IPS-20b (cell line): ENCODE results near the gene THOC5.
"Not testable (repeated sequence)": the region's sequence is repeated elsewhere in the genome, so short reads cannot be mapped to it uniquely, and the experiment has no call there.

Experiments used
- H3K27ac ChIP-seq: one replicate; pipeline ENCODE4 v1.5.1; 2013; ENCODE audit warnings: low read length
- H3K27me3 ChIP-seq: 2 replicates; pipeline ENCODE4 v1.6.1; 2013; ENCODE audit warnings: mild to moderate bottlenecking, low read length, inconsistent platforms; ENCODE audit not compliant: insufficient read depth
- H3K36me3 ChIP-seq: 2 replicates; pipeline ENCODE4 v1.6.1; 2013; ENCODE audit warnings: low read depth, mild to moderate bottlenecking, inconsistent platforms, low read length, moderate library complexity; ENCODE audit not compliant: insufficient read depth
- H3K4me1 ChIP-seq: 2 replicates; pipeline ENCODE4 v1.6.1; 2013; ENCODE audit warnings: mild to moderate bottlenecking, control low read depth, inconsistent platforms, low read length, moderate library complexity; ENCODE audit not compliant: insufficient read depth
- H3K4me3 ChIP-seq: 2 replicates; pipeline ENCODE4 v1.5.1; 2013; ENCODE audit warnings: mild to moderate bottlenecking, low read length, inconsistent platforms
- H3K9ac ChIP-seq: 2 replicates; pipeline ENCODE4 v1.6.1; 2013; ENCODE audit warnings: low read depth, mild to moderate bottlenecking, inconsistent platforms, low read length, moderate library complexity
- H3K9me3 ChIP-seq: 2 replicates; pipeline ENCODE4 v1.6.1; 2013; ENCODE audit warnings: mild to moderate bottlenecking, low read depth, low read length, inconsistent platforms; ENCODE audit not compliant: insufficient read depth

THOC5 gene

DNA sequence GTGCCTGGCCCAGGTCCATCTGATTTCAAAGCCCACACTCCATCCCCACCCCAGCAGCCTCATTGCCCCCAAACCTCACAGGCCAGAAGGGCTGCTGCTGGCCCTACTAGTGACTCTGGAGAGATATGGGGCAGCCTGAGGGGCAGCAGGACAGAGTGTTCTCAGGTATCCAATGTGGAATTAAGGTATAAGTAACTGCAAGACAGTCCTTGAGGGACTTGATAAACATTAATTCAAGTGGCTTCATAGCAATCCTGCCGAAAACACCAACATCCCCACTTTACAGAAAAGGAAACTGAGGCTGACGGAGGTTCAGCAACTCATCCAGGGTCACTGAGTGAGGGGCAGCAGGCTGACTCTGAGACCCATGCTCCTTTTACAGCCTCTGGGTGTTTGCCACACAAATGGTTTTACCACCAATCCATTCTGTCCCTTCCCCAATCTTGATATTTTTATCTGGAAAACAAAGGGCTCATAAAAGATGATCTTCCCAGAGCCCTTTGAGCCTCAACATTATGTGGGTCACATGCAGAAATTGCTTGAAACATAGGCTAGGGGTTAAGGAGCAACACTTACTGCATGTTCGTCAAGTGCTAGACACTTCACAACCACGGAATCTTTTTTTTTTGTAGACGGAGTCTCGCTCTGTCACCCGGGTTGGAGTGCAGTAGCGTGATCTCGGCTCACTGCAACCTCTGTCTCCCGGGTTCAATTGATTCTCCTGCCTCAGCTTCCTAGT lies 25.1 kb upstream of the THOC5 start:
- H3K27ac ChIP-seq: no peak overlapping the region
- H3K4me3 ChIP-seq: no peak overlapping the region
- no peaks in the 10 kb centered on the region for H3K27me3 ChIP-seq
- no peaks in the 10 kb centered on the region for H3K9me3 ChIP-seq
- H3K36me3 ChIP-seq: peaks cover 13% of the 10 kb centered on the region
- peaks cover 7% of the 10 kb centered on the region for H3K4me1 ChIP-seq
- H3K9ac ChIP-seq: no peak overlapping the region

DNA sequence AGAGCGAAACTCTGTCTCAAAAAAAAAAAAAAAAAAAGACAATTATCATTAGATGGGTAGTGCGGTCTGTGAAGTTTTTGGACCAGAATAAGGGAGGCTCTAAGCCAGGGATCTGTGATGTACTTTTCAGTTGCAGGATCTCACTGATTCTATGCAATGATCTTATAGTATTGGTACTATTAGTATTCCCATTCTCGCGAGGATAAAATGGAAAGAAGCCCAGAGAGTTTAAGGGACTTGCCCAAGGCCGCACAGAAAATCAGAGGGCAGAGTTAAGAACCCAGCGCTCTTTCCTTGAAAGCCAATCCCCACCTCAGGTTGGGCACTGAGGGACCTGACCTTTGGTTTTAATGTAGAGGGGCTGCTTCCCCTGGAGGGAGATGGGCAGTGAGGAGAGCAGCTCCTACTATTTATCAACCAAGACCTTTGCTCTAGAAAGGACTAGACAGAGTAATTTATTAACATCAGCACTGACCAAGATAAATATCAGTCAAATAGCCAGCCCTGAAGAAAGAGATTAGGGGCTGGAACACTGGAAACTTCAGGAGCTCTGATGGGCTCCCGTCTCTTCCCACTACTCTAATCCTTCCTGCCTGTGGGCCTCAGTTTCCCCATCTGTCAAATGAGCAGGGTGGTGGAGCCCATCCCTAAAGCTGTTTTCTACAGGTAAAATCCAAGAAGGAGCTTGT lies 21.3 kb upstream of the THOC5 start:
- Histone ChIP-seq H3K9me3 (no peaks in the 10 kb centered on the region), H3K27ac (no peak overlapping the region), H3K4me1 (peaks cover 4% of the 10 kb centered on the region), H3K27me3 (no peaks in the 10 kb centered on the region), H3K4me3 (no peak overlapping the region), H3K9ac (no peak overlapping the region), H3K36me3 (peaks cover 26% of the 10 kb centered on the region)

DNA sequence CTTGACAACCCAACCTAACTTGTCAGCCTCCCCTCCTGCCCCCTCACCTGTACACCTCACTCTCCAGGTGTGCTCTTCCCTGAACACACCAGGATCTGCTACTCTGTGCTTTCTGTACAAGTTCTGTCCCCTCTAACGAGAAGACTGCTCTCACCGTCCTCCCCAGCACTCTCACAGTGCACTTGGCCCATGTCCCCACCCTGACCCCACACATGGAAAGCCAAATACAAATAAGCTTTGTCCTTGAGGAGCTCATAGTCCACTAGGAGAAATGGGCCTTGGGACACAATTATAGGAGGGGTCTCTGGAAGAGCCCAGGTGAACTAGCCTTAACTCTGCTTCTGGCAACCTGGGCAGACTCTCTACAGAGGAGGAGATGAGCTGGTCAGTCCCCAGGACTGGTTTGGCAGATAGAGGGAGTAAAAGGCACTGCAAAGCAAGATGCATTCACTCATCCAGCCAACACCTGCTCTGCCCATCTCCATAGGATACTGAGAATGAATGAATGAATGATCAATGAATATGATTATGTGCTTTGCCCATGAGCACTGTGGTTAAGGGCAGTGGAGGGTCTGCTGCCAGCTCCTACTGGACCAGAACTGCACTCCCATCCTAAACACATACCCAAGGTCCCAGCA lies 17.5 kb upstream of the THOC5 start:
- H3K4me3 ChIP-seq: no peak overlapping the region
- no peak overlapping the region for H3K9ac ChIP-seq
- no peaks in the 10 kb centered on the region for H3K27me3 ChIP-seq
- H3K36me3 ChIP-seq: peaks cover 38% of the 10 kb centered on the region
- no peaks in the 10 kb centered on the region for H3K9me3 ChIP-seq
- H3K27ac ChIP-seq: no peak overlapping the region
- no peaks in the 10 kb centered on the region for H3K4me1 ChIP-seq

DNA sequence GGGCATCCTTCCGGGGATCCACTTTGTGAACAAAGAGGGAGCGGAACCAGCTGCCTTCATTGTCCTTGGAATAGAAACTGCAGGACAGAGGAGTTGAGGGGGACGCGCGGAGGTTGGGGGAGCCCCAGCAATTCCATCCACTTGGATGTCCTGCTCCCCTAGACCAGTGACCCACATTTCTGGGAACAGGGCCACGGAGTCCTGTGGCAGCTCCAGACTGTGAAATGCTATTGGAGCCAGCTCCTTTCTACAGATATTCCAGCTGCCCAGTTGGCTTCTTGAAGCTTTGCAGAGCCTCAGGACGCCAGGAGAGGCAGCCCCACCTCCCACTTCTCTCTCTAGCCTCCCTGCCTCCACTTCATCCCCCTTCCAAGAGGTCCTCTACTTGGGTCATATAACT lies 16.9 kb upstream of the THOC5 start:
- H3K9ac ChIP-seq: no peak overlapping the region
- H3K9me3 ChIP-seq: no peaks in the 10 kb centered on the region
- H3K27ac ChIP-seq: no peak overlapping the region
- no peaks in the 10 kb centered on the region for H3K4me1 ChIP-seq
- no peak overlapping the region for H3K4me3 ChIP-seq
- no peaks in the 10 kb centered on the region for H3K27me3 ChIP-seq
- H3K36me3 ChIP-seq: peaks cover 43% of the 10 kb centered on the region

DNA sequence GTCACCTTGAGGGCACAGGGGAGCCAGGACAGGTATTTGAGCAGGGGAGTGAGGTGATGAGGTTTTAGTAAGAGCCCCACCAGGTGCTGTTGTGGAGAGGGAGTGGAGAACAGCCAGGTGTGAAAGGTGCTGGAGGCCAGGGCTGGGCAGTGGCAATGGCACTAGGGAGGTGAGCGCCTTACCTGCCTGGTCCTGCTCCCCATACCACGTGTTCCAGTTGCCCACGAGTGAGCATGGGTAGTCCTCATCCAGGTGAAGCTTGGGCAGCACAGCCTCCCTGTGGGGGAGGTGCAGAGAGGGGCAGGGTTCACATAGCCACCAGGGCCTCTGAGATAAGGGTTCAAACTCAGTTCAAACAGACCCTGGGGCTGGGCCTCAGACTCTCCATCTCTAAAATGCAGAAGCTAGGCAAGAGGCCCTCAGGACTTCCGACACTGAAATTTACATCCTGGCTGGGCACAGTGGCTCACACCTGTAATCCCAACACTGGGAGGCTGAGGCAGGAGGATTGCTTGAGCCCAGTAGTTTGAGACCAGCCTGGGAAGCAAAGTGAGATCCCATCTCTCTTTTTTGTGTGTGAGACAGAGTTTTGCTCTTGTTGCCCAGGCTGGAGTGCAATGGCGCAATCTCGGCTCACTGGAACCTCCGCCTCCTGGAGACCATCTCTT lies 15.6 kb upstream of the THOC5 start:
- Histone ChIP-seq H3K4me3 (no peak overlapping the region), H3K9ac (no peak overlapping the region), H3K36me3 (peaks cover 55% of the 10 kb centered on the region), H3K27ac (no peak overlapping the region), H3K27me3 (no peaks in the 10 kb centered on the region), H3K4me1 (no peaks in the 10 kb centered on the region), H3K9me3 (no peaks in the 10 kb centered on the region)

DNA sequence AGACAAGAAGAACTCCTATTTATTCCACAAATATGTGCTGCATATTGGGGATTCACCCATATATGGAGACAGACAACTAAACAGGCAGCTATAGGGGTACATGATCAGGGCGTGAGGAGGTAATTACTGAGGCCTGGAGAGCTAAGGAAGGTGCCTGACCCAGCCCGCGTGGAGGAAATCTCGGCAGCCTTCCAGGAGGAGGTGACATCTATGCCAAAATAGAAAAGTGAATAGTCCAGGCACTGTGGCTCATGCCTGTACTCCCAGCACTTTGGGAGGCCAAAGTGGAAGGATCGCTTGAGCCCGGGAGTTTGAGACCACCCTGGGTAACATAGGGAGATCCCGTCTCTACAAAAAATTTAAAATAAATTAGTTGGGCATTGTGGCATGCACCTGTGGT lies 13.8 kb upstream of the THOC5 start:
- H3K4me3 ChIP-seq: no peak overlapping the region
- H3K9ac ChIP-seq: no peak overlapping the region
- H3K4me1 ChIP-seq: no peaks in the 10 kb centered on the region
- H3K27me3 ChIP-seq: no peaks in the 10 kb centered on the region
- peaks cover 63% of the 10 kb centered on the region for H3K36me3 ChIP-seq
- H3K9me3 ChIP-seq: no peaks in the 10 kb centered on the region
- H3K27ac ChIP-seq: no peak overlapping the region

DNA sequence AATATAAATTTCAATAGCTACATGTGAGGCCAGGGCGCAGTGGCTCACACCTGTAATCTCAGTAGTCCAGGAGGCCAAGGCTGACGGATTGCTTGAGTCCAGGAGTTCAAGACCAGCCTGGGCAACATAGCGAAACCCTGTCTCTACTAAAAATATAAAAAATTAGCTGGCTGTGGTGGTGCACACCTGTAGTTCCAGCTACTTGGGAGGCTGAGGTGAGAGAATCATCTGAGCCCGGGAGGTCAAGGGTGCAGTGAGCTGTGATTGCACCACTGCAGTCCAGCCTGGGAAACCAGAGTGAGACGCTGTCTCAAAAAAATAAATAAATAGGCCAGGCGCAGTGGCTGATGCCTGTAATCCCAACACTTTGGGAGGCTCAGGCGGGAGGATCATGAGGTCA lies 13.0 kb upstream of the THOC5 start:
- not testable (repeated sequence) for H3K9ac ChIP-seq, H3K27me3 ChIP-seq, H3K4me3 ChIP-seq, H3K27ac ChIP-seq, H3K9me3 ChIP-seq, H3K4me1 ChIP-seq
- peaks cover 71% of the 10 kb centered on the region for H3K36me3 ChIP-seq

DNA sequence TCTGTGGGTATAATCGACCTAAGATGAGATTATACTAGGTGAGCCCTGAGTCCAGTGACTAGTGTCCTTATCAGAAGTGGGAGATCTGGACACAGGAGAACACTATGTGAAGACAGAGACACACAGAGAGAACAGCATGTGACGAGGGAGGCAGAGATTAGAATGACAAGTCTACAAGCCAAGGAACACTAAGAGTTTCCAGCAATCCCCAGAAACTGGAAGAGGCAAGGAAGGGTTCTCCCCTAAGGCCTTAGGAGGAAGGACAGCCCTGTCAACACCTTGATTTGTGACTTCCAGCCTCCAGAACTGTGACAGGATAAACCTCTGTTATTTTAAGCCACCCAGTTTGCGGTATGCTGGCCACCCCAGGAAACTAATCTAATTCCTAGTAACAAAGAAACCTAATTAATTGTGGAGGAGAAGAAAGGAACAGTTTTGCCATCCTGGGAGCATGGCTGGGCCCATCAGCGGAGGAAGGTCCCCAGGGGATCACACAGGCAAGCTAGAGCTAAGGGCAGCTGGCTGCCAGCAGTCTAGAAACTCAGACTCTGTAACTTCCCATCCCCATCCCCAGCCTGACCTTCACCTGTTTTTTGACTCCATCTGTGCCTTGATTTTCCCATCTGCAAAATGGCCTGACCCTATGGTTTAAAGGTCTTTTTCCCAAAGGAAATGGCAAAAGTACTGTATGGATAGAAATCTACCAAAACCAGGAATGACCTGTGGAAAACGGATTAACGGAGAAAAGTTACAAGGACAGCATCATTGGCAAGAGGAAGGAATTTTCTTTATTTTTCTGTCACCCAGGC lies 10.3 kb upstream of the THOC5 start:
- Histone ChIP-seq H3K27me3 (no peaks in the 10 kb centered on the region), H3K4me1 (no peaks in the 10 kb centered on the region), H3K9me3 (no peaks in the 10 kb centered on the region), H3K27ac (no peak overlapping the region), H3K36me3 (peaks cover 74% of the 10 kb centered on the region), H3K4me3 (no peak overlapping the region), H3K9ac (no peak overlapping the region)

DNA sequence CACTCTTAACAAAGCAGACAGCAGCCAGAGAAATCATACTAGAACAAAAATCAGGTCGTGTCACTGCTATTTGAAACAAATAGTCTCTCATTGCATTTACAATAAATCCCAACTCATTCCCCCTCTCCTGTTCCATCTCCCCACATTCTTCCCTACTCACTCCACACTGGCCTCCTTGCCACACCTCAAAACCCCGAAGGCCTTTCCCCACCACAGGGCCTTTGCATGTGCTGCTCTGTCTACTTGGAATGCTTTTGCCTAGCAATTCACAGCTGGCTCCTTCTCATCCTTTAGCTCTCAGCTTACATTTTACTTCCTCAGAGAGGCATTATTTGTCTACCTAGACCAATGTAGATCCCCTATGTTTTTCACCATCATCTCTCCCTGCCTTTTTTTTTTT lies 6.3 kb upstream of the THOC5 start:
- H3K9ac ChIP-seq: no peak overlapping the region
- no peaks in the 10 kb centered on the region for H3K4me1 ChIP-seq
- H3K27me3 ChIP-seq: no peaks in the 10 kb centered on the region
- peaks cover 84% of the 10 kb centered on the region for H3K36me3 ChIP-seq
- no peak overlapping the region for H3K4me3 ChIP-seq
- H3K9me3 ChIP-seq: no peaks in the 10 kb centered on the region
- no peak overlapping the region for H3K27ac ChIP-seq

DNA sequence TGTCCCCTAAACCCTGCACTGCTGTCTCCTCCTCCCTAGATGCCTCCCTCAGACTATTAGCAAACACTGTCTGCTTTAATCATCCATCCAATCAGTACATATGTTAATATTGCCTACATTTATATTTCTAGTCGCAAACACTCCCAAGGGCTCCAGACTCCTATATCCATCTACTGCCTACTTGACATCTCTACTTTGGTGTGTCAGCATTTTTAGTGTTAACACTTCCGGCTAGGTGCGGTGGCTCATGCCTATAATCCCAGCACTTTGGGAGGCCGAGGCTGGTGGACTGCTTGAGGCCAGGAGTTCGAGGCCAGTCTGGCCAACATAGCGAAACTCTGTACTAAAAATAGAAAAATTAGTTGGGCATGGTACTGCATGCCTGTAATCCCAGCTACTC lies 5.5 kb upstream of the THOC5 start:
- no peaks in the 10 kb centered on the region for H3K9me3 ChIP-seq
- peaks cover 81% of the 10 kb centered on the region for H3K36me3 ChIP-seq
- no peaks in the 10 kb centered on the region for H3K27me3 ChIP-seq
- no peak overlapping the region for H3K27ac ChIP-seq
- no peaks in the 10 kb centered on the region for H3K4me1 ChIP-seq
- H3K4me3 ChIP-seq: no peak overlapping the region
- no peak overlapping the region for H3K9ac ChIP-seq

DNA sequence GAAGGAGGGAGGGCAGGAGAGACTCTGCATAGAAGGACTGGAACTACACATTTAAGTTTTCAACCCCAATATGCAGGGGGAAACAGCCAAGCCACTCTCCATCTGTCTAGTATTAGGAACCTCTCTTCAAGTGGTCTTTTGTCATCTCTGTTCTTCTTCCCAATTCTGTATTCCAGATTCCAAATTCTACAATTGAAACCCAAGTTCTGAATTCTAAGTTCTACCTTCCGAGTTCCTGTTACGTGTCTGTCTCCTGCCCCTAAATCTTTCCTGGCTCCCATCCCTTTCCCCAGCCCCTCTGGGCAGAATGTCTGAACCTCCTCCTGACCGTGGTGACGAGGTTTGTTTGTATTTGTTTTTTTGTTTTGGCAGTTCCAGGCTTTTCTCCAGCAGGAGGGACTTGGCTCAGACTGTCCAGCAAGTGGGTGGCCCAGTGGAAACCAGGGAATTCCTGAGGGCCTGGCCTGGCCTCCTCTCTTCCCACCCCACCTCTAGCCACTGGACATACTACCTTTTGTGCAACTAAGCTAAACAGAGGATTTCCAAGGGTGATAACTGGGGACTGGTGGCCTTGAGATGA lies 1.6 kb upstream of the THOC5 start:
- H3K27ac ChIP-seq: no peak overlapping the region
- H3K4me1 ChIP-seq: no peaks in the 10 kb centered on the region
- peaks cover 59% of the 10 kb centered on the region for H3K36me3 ChIP-seq
- H3K9ac ChIP-seq: no peak overlapping the region
- no peak overlapping the region for H3K4me3 ChIP-seq
- H3K9me3 ChIP-seq: no peaks in the 10 kb centered on the region
- H3K27me3 ChIP-seq: no peaks in the 10 kb centered on the region
